Kidney epithelial cell (primary cell): ENCODE results near the gene GPC6. TPM values are rescaled to one million over a fixed set of nuclear protein-coding genes. Genes with fewer than 3 reads are reported as not detected.

Experiments
- DNase-seq: peaks from one replicate; pipeline ENCODE4 v3.0.0-alpha.2; 2010; ENCODE audit warnings: low read depth
- H3K27me3 ChIP-seq: 2 replicates; pipeline ENCODE4 v1.6.0; 2011; ENCODE audit warnings: low read length; ENCODE audit not compliant: control insufficient read depth, insufficient read depth
- H3K36me3 ChIP-seq: 2 replicates; pipeline ENCODE4 v1.5.1; 2011; ENCODE audit warnings: low read length; ENCODE audit not compliant: control insufficient read depth, insufficient read depth
- H3K4me3 ChIP-seq: 2 replicates; pipeline ENCODE4 v1.5.1; 2011; ENCODE audit warnings: low read depth, mild to moderate bottlenecking, control low read depth, low read length
- CTCF ChIP-seq: IDR thresholded peaks from 2 replicates; pipeline ENCODE4 v1.5.1; 2011; ENCODE audit warnings: mild to moderate bottlenecking, moderate library complexity, low read length, control low read depth, inconsistent platforms; ENCODE audit not compliant: insufficient read depth, poor library complexity, severe bottlenecking
- total RNA-seq: library from RNA; depleted of rRNA; stranded (reverse); fragments of >200 nt; gene quantifications from 2 replicates; pipeline ENCODE4 v1.2.3, GENCODE V29; 2015

Gene GPC6
- total RNA-seq, 1 donor from 2014 or later = 62.7 TPM

- Histone ChIP-seq H3K4me3 (no peak overlapping the region), H3K27me3 (no peaks in the 10 kb centered on the region), H3K36me3 (no peaks in the 10 kb centered on the region)
- DNase-seq = no peak
- TF ChIP-seq CTCF = no peak
Observed at GRCh38 chr13:94345374-94346195, 1119.0 kb downstream of the GPC6 start.

- Histone ChIP-seq H3K36me3 (no peaks in the 10 kb centered on the region), H3K27me3 (no peaks in the 10 kb centered on the region), H3K4me3 (no peak overlapping the region)
- DNase-seq = no peak
- TF ChIP-seq CTCF = no peak
Observed at GRCh38 chr13:94346261-94347019, 1119.8 kb downstream of the GPC6 start.

GRCh38 chr13:94351292-94351990, 1124.8 kb downstream of the GPC6 start:
- DNase-seq = peak; percentile 77
- Histone ChIP-seq H3K4me3 (no peak overlapping the region), H3K36me3 (no peaks in the 10 kb centered on the region), H3K27me3 (no peaks in the 10 kb centered on the region)
- TF ChIP-seq CTCF = no peak

GRCh38 chr13:94352057-94352456, 1125.5 kb downstream of the GPC6 start:
- no peak for TF ChIP-seq CTCF
- Histone ChIP-seq H3K4me3 (no peak overlapping the region), H3K27me3 (no peaks in the 10 kb centered on the region), H3K36me3 (no peaks in the 10 kb centered on the region)
- DNase-seq = no peak

GRCh38 chr13:94353167-94353710, 1126.6 kb downstream of the GPC6 start:
- Histone ChIP-seq H3K27me3 (no peaks in the 10 kb centered on the region), H3K36me3 (no peaks in the 10 kb centered on the region), H3K4me3 (no peak overlapping the region)
- no peak for DNase-seq
- TF ChIP-seq CTCF = no peak
